GM19043 (cell line): Measurements from ENCODE around the gene SP140.
"Not testable (repeated sequence)": the region's sequence is repeated elsewhere in the genome, so short reads cannot be mapped to it uniquely, and the experiment has no call there.

ENCODE experiments used
- ATAC-seq: cut with Tn5 transposase; IDR thresholded peaks from one replicate; pipeline ENCODE4 v1.9.1; 2021; ENCODE audit warnings: low read depth; ENCODE audit not compliant: unreplicated experiment

Gene SP140

GRCh38 chr2:230222829-230223228, 2.7 kb upstream of the SP140 start:
- ATAC-seq = not testable (repeated sequence)

DNA sequence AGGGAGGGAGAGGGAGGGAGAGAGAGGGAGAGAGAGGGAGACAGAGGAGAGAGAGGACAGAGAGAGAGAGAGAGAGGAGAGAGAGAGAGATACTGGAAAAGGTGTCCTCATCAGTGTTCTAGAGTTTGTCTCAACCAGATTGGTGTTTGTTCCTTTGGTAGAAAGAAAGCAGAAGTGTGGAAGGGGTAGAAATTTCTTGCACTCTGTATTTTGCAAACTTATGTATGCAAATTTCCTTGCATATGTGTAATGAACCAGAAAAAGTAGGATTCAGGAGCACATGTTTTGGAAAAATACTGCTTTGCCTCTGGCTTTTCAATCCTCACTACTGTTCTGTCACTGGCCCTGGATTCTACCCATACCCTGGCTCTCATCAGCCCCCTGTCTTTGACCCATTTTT, 1.1 kb upstream of the SP140 start:
- ATAC-seq = no peak

DNA sequence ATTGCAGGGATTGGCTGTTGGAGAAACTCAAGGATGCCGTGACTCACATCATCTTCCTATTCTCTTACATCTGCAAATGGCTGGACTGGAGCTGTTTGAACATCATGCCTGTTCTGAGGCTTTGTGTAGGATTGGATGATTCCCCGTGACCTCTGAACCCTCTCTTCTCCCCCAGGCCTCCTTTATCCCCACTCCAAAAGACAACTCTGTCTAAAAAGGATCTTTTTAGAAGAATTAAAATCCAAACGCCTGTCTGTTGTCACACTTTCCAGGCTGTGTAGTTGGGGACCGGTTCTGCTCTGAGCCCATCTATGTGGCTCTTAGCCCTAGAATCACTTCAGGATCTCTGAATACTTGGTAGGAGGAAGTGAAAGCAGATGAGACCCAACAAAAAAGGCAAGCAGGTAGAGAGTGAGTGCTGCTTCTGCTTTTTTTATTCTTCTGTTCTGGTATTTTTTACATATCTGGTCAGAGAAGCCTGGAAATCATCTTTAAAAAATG, 565 bp downstream of the SP140 start:
- peak; percentile 70 for ATAC-seq

DNA sequence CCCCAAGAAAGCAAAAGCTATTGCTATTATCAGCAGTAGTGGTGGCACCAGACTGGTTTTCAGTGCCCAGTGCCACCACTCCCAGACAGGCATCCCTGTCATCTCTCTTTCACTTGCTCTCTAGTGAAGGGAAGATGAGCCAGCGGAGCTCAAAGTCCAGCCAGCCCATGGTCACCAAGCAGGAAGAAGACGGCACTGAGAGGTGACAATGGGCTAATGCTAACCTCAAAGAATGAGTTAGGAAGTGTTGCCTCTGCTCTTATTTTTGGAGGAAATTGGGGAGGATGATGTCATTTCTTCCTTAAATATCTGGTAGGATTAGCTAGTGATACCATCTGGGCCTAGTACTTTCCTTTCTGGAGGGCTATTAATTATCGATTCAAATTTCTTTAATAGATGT, 1.7 kb downstream of the SP140 start:
- no peak for ATAC-seq

DNA sequence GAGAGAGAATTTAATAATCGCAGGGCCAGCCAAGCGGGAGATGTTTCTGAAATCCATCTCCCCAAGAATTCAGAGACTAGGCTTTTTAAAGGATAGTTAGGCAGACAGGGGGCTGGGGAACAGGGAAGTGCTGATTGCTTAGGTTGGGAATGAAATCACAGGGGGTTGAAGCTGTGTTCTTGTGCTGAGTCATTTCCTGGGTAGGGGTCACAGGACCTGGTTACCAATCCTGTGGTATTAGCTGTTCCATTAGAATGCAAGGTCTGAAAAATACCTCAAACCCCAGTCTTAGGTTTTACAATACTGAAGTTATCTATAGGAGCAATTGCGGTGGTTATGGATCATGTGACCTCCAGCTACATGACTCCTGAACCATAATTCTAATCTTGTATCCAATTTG, 4.6 kb downstream of the SP140 start:
- ATAC-seq = no peak

GRCh38 chr2:230230496-230231200, 5.1 kb downstream of the SP140 start:
- no peak for ATAC-seq

DNA sequence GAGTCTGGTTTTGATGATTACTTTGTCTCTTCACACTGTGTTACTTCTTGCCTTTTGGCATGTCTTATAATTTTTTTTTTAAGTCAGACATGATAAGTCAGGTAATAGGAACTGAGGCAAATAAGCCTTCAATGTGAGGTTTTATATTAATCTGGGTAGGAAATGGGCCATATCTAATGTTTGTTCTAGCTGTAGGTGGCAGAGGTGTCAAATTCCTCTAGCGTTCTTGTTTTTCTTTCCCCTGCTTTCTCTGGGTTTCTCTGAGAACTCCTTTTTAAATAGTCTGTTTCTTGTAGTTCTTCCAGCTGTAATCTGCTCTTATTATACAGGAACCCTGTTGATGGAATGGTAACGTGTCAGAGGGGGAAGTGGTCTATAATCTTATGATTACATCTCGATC, 5.7 kb downstream of the SP140 start:
- no peak for ATAC-seq

DNA sequence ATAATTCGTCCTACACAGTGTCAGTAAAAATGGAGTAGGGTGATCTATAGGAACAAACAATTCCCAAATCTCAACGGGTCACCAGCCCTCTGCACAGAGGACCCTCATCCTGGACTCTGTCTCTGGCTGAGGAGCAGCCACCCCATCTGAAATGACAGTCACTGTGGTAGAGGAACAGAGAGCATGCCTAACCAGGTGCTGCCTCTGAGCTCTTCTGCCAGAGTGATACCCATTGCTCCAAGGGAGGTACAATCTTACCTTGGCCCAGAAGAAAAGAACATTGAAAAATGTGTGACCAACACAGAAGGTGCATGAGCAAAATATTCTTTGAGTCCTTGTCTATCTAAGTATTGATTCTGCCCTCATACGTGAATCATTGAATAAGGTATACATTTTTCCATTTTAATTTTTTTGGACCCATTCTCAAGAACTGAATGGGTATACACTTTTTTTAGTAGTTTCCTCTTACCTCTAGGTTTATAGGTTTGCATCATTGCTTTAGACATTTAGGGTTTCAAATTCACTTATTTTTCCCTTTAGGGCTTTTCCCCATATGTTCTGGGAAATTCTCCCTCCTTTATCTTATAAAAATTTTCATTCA, 8.7 kb downstream of the SP140 start:
- ATAC-seq = peak; percentile 67

DNA sequence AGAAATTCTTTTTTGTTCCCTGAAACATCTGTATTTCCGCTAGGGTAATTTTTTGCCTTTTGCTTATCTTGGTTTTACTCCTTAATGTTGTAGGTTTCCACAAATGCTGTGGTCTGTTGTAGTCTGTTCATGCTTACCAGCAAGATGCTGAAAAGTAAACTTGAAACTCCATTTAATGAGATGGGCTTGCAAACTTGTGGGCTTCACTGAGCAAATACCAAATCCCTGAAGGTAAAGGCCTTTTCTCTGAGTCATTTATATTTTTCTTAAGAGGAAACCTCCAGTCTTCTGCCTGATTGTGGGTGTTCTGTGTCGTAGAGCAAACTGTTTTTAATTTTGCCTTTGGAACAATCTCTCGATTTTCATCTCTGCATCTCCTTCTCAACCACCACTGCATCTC, 9.3 kb downstream of the SP140 start:
- no peak for ATAC-seq

DNA sequence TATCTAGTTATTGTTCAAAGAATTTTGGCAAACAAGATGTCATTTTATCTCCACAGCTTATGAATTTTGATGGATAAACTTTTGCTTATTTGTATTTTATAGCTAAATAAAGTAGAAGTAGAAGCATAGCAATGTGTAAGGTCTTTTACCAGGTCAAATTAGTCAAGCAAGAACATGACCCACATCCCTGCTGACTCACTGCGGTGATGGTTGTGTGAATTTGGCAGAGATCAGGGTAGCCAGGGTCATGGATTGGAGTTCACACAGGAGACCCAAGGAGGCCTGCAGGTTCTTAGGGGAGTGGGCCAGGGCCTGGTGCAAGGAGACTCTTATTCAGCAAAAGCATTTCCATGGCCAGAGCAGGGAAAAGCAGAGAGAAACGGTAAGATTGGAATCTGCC, 18.7 kb downstream of the SP140 start:
- no peak for ATAC-seq

DNA sequence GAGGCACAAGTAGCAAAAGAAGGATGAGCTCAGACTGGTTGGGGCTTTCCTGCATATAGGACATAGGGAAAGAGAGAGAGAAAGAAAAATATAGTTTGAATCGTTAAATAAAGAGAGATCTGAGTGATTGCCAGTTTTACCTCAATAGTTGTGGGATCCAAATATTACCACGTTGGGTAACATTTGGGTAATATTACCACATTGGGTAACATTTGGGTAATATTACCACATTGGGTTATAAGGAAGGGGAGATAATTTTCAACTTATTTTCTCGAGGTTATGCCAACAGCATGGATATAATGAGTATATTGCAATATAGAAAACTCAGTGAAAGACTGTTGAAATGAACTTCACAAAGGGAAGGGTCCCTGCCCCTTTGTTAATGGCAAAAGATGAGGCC, 20.7 kb downstream of the SP140 start:
- ATAC-seq = no peak

- no peak for ATAC-seq
Measured at GRCh38 chr2:230250231-230250630, 24.7 kb downstream of the SP140 start.

GRCh38 chr2:230254152-230254881, 28.8 kb downstream of the SP140 start:
- ATAC-seq = no peak

DNA sequence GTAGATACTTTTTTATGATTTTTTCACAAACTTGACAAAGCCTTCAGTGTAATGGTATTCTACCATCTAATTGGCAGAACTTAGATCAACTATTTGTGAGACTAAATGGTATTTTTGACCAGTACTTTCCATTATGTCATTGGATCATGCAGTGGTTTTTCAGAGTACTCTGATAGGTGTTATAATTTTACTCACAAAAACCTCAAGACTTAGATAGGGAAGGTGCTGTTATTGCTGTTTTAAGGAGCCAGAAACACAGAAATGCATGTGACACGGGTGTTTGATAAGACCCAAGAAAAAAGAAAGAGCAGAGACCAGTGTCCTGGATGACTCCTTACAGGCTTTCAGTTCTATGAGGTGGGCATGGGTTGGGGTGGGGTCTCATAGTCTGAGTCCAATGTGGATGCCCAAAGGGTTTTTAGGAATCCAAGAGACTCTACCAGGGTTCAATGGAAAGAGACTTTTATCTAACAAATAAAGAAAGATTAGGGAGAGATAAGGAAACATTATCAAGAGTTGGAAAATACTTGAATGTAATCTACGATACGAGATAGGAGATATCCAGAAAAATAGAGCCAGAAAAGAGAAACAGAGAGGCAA, 31.3 kb downstream of the SP140 start:
- ATAC-seq = no peak

DNA sequence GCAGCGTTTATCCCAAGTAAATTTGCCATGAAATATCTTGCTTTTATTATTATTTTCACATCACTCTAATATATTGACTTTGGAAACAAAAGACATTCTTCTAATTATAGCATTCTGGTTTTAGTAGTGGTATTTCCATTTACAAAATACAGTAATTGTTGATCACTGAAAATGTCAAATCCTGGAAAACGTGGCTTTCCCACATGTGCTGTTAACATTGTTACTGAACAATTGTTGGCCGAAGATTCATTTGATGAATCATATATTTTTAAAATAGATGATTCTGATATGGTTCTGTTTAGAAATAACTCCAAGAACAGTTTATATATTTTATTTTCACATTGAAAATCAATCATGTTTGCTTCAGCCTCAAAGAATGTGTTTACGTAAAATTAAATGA, 32.9 kb downstream of the SP140 start:
- ATAC-seq = no peak

DNA sequence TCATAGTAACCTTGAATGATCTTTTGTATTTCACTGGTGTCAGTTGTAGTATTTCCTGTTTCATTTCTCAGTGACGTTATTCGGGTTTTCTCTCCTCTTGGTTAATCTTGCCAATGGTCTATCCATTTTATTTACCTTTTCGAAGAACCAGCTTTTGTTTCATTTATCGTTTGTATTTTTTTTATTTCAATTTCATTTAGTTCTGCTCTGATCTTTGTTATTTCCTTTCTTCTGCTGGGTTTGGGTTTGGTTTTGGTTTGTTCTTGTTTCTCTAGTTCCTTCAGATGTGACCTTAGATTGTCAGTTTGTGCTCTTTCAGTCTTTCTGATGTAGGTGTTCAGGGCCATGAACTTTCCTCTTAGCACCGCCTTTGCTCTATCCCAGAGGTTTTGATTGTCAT, 36.7 kb downstream of the SP140 start:
- no peak for ATAC-seq

GRCh38 chr2:230264945-230265344, 39.4 kb downstream of the SP140 start:
- ATAC-seq = not testable (repeated sequence)

- no peak for ATAC-seq
Measured at GRCh38 chr2:230266638-230267037, 41.1 kb downstream of the SP140 start.

DNA sequence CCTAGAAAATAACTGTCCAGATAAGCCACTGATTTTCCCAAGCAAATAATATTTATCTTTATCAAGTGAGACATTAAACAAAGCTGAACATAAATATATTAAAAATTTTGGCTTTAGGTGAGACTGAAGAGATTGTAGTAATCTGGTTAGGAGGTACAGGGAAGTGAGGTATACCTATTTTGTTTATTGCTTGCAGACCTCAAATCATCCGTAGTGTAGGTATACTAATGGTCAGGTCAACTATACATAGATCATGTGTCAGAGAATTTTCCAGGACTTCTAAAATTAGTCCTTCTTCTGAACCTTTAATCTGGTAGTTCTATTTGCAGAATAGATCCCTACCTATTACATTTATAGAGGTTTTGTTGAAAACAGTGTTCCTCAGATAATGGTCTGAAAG, 41.5 kb downstream of the SP140 start:
- ATAC-seq = peak; percentile 5

- ATAC-seq = peak; percentile 55
Measured at GRCh38 chr2:230267556-230267955, 42.0 kb downstream of the SP140 start.

- ATAC-seq = peak; percentile 66
Measured at GRCh38 chr2:230268606-230269243, 43.2 kb downstream of the SP140 start.
